Neural cell (in vitro differentiated cells): ENCODE measurements around the gene MPIG6B. TPM values are rescaled to one million over a fixed set of nuclear protein-coding genes. Genes with fewer than 3 reads are reported as not detected.

Source experiments
- H2AFZ ChIP-seq: fragments of 200-600, 300-800 bp; sonication (generic), shearing (Covaris generic); 2 replicates; pipeline ENCODE4 v1.6.0; 2014; ENCODE audit warnings: low read depth, mild to moderate bottlenecking, antibody characterized with exemption, low read length, moderate library complexity
- H3F3A ChIP-seq: fragments of 200-600 bp; shearing (Covaris generic); 2 replicates; pipeline ENCODE4 v1.6.1; 2016; ENCODE audit warnings: mild to moderate bottlenecking, moderate library complexity, mixed read lengths, antibody characterized with exemption, low read length; ENCODE audit not compliant: insufficient read depth, poor library complexity, severe bottlenecking
- H3K27ac ChIP-seq: fragments of 200-600, 300-800 bp; sonication (generic), shearing (Covaris generic); 2 replicates; pipeline ENCODE4 v1.5.1; 2014; ENCODE audit warnings: mild to moderate bottlenecking, low read length, moderate library complexity
- H3K27me3 ChIP-seq: fragments of 300-800, 200-600 bp; sonication (generic), shearing (Covaris generic); 2 replicates; pipeline ENCODE4 v1.6.0; 2014; ENCODE audit warnings: mild to moderate bottlenecking, low read depth, low read length, moderate library complexity; ENCODE audit not compliant: insufficient read depth
- H3K36me3 ChIP-seq: fragments of 300-800, 200-600 bp; sonication (generic), shearing (Covaris generic); 2 replicates; pipeline ENCODE4 v1.5.1; 2014; ENCODE audit warnings: mild to moderate bottlenecking, antibody characterized with exemption, low read length, moderate library complexity; ENCODE audit not compliant: insufficient read depth
- H3K4me2 ChIP-seq: fragments of 300-800, 200-600 bp; sonication (generic), shearing (Covaris generic); 2 replicates; pipeline ENCODE4 v1.6.0; 2014; ENCODE audit warnings: mild to moderate bottlenecking, low read length
- H3K4me3 ChIP-seq: fragments of 300-800, 200-600 bp; sonication (generic), shearing (Covaris generic); 2 replicates; pipeline ENCODE4 v1.5.1; 2014; ENCODE audit warnings: mild to moderate bottlenecking, low read length, moderate library complexity
- H3K79me2 ChIP-seq: fragments of 200-600 bp; shearing (Covaris generic); replicated peaks from 2 replicates; pipeline ENCODE4 v1.6.0; 2014; ENCODE audit warnings: mild to moderate bottlenecking, low read length, moderate library complexity; ENCODE audit not compliant: insufficient read depth
- H3K9ac ChIP-seq: fragments of 300-800, 200-600 bp; sonication (generic), shearing (Covaris generic); 2 replicates; pipeline ENCODE4 v1.6.1; 2016; ENCODE audit warnings: mild to moderate bottlenecking, low read length, mixed read lengths
- H3K9me2 ChIP-seq: fragments of 200-600 bp; shearing (Covaris generic); 2 replicates; pipeline ENCODE4 v1.6.1; 2016; ENCODE audit warnings: mild to moderate bottlenecking, low read length, mixed read lengths; ENCODE audit not compliant: insufficient read depth
- H3K9me3 ChIP-seq: fragments of 200-600, 300-800 bp; sonication (generic), shearing (Covaris generic); 2 replicates; pipeline ENCODE4 v1.6.1; 2016; ENCODE audit warnings: mild to moderate bottlenecking, mixed run types, low read length, moderate library complexity, mixed read lengths
- H4K20me1 ChIP-seq: fragments of 200-600 bp; shearing (Covaris generic); 2 replicates; pipeline ENCODE4 v1.6.1; 2016; ENCODE audit warnings: mild to moderate bottlenecking, mixed run types; ENCODE audit not compliant: insufficient read depth
- CTCF ChIP-seq: fragments of 450-650 bp; IDR thresholded peaks from 2 replicates; pipeline ENCODE4 v1.5.1; 2014; ENCODE audit warnings: antibody characterized with exemption, mild to moderate bottlenecking, moderate library complexity; ENCODE audit not compliant: poor library complexity, severe bottlenecking
- EP300 ChIP-seq: fragments of 450-650 bp; conservative IDR thresholded peaks from 2 replicates; pipeline ENCODE4 v1.6.1; 2014; ENCODE audit warnings: antibody characterized with exemption, mild to moderate bottlenecking, moderate library complexity; ENCODE audit not compliant: poor library complexity, severe bottlenecking
- EZH2 ChIP-seq: fragments of 200-600, 300-800 bp; shearing (Covaris generic), sonication (generic); IDR thresholded peaks from 2 replicates; pipeline ENCODE4 v1.6.1; 2014; ENCODE audit warnings: antibody characterized with exemption, low read length, borderline replicate concordance, mild to moderate bottlenecking; ENCODE audit not compliant: insufficient read depth, poor library complexity, severe bottlenecking
- MXI1 ChIP-seq: fragments of 450-650 bp; conservative IDR thresholded peaks from 2 replicates; pipeline ENCODE4 v1.6.1; 2014; ENCODE audit warnings: antibody characterized with exemption, mild to moderate bottlenecking; ENCODE audit not compliant: poor library complexity, severe bottlenecking
- POLR2AphosphoS5 ChIP-seq: IDR thresholded peaks from 2 replicates; pipeline ENCODE4 v1.6.1; 2012
- RAD21 ChIP-seq: fragments of 450-650 bp; conservative IDR thresholded peaks from 2 replicates; pipeline ENCODE4 v1.6.1; 2014; ENCODE audit warnings: antibody characterized with exemption, mild to moderate bottlenecking, moderate library complexity
- SMC3 ChIP-seq: fragments of 450-650 bp; conservative IDR thresholded peaks from 2 replicates; pipeline ENCODE4 v1.6.1; 2014; ENCODE audit warnings: antibody characterized with exemption, mild to moderate bottlenecking, moderate library complexity; ENCODE audit not compliant: poor library complexity
- TAF1 ChIP-seq: IDR thresholded peaks from 2 replicates; pipeline ENCODE4 v1.6.1; 2012; ENCODE audit warnings: low read depth
- polyA plus RNA-seq: library from polyadenylated mRNA; depleted of rRNA; stranded (reverse); fragments of >200 nt; gene quantifications from 2 replicates; pipeline ENCODE4 v1.2.3, GENCODE V29; 2014
- TF ChIP-seq, protein P1 (sequence below): IDR thresholded peaks from 2 replicates; pipeline ENCODE4 v1.6.1; 2012; ENCODE audit warnings: borderline replicate concordance

MPIG6B gene
- polyA plus RNA-seq, 1 donor from 2014 or later: not detected

DNA sequence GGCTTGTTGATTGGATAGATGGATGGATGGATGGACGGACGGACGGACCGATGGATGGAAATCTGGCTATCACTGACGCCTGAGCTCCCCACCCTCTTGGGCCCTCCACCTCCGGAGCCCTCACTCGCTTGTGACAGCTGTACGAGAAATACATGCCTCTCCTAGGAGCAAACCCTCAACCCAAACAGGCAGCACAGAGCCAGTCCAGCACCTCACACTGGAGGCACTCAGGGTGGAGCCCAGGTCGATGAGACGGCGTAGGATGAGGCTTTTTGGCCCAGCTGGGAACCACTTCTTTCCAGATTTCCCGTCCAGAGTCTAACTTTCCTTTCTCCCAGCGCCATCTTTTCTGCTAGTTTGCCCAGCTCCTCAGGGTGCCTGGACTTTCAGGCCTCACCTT lies 39.6 kb upstream of the MPIG6B start:
- H3K9me2 ChIP-seq: no peaks in the 10 kb centered on the region
- H3K4me3 ChIP-seq: peak overlapping the region; percentile 34
- no peaks in the 10 kb centered on the region for H3K9me3 ChIP-seq
- peaks cover 4% of the 10 kb centered on the region for H3K36me3 ChIP-seq
- H4K20me1 ChIP-seq: no peaks in the 10 kb centered on the region
- H3K9ac ChIP-seq: peak overlapping the region; percentile 46
- H3F3A ChIP-seq: no peaks in the 10 kb centered on the region
- H2AFZ ChIP-seq: no peak overlapping the region
- no peak overlapping the region for H3K4me2 ChIP-seq
- no peaks in the 10 kb centered on the region for H3K27me3 ChIP-seq
- peak overlapping the region; percentile 53 for H3K27ac ChIP-seq
- no peak for TF ChIP-seq POLR2AphosphoS5
- no peak for TF ChIP-seq CTCF
- TF ChIP-seq, protein P1, sequence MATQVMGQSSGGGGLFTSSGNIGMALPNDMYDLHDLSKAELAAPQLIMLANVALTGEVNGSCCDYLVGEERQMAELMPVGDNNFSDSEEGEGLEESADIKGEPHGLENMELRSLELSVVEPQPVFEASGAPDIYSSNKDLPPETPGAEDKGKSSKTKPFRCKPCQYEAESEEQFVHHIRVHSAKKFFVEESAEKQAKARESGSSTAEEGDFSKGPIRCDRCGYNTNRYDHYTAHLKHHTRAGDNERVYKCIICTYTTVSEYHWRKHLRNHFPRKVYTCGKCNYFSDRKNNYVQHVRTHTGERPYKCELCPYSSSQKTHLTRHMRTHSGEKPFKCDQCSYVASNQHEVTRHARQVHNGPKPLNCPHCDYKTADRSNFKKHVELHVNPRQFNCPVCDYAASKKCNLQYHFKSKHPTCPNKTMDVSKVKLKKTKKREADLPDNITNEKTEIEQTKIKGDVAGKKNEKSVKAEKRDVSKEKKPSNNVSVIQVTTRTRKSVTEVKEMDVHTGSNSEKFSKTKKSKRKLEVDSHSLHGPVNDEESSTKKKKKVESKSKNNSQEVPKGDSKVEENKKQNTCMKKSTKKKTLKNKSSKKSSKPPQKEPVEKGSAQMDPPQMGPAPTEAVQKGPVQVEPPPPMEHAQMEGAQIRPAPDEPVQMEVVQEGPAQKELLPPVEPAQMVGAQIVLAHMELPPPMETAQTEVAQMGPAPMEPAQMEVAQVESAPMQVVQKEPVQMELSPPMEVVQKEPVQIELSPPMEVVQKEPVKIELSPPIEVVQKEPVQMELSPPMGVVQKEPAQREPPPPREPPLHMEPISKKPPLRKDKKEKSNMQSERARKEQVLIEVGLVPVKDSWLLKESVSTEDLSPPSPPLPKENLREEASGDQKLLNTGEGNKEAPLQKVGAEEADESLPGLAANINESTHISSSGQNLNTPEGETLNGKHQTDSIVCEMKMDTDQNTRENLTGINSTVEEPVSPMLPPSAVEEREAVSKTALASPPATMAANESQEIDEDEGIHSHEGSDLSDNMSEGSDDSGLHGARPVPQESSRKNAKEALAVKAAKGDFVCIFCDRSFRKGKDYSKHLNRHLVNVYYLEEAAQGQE: no peak
- no peak for TF ChIP-seq EP300
- TF ChIP-seq TAF1: no peak
- TF ChIP-seq SMC3: no peak
- no peak for TF ChIP-seq RAD21
- TF ChIP-seq EZH2: no peak
- TF ChIP-seq MXI1: no peak
- no peaks in the 10 kb centered on the region for H3K79me2 ChIP-seq

DNA sequence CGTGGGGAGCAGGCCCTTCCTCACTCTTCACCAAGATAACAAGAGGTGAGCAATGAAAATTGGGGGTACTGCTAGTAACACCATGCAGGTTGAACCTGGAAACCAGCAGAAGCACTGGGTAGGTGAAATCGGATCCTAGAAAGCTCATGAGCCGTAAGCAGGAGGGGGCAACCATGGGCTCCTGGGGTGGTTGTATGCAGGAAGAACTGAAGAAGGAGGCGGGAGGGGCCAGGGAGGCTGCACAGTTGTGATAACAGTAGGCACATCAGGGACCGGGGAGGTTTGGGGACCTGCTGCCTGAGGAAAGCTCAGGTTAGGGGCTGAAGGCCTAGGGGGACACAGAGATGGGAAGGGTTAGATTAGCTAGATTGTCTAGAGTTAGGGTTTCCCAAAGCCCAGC lies 36.7 kb upstream of the MPIG6B start:
- Histone ChIP-seq H3K9me2 (no peaks in the 10 kb centered on the region), H3K4me3 (no peak overlapping the region), H3K9ac (no peak overlapping the region), H3K27me3 (no peaks in the 10 kb centered on the region), H3F3A (no peaks in the 10 kb centered on the region), H4K20me1 (no peaks in the 10 kb centered on the region), H3K4me2 (no peak overlapping the region), H3K79me2 (no peaks in the 10 kb centered on the region), H3K9me3 (no peaks in the 10 kb centered on the region), H3K36me3 (peaks cover 4% of the 10 kb centered on the region), H3K27ac (no peak overlapping the region), H2AFZ (no peak overlapping the region)
- no peak for TF ChIP-seq RAD21
- TF ChIP-seq MXI1: no peak
- TF ChIP-seq SMC3: no peak
- TF ChIP-seq CTCF: no peak
